SU-DHL-6 (cell line): ENCODE results near the gene OR10K2.

Source experiments
- H2AFZ ChIP-seq: fragments of 200-600 bp; sonication (generic); 2 replicates; pipeline ENCODE4 v1.6.1; 2014; ENCODE audit warnings: low read depth, mild to moderate bottlenecking, moderate library complexity, mixed read lengths, antibody characterized with exemption, low read length; ENCODE audit not compliant: severe bottlenecking
- H3F3A ChIP-seq: fragments of 200-600 bp; shearing (Covaris generic); 2 replicates; pipeline ENCODE4 v1.6.0; 2016; ENCODE audit warnings: antibody characterized with exemption, mild to moderate bottlenecking; ENCODE audit not compliant: insufficient read depth
- H3K27ac ChIP-seq: fragments of 200-600 bp; sonication (generic); 2 replicates; pipeline ENCODE4 v1.5.1; 2016; ENCODE audit warnings: low read depth, mild to moderate bottlenecking, low read length, moderate library complexity, mixed read lengths
- H3K27me3 ChIP-seq: fragments of 200-600 bp; sonication (generic), shearing (Covaris generic); 2 replicates; pipeline ENCODE4 v1.6.0; 2014; ENCODE audit warnings: mild to moderate bottlenecking, low read length
- H3K36me3 ChIP-seq: fragments of 200-600 bp; sonication (generic); 2 replicates; pipeline ENCODE4 v1.6.1; 2014; ENCODE audit warnings: mild to moderate bottlenecking, low read length, mixed read lengths
- H3K4me2 ChIP-seq: fragments of 300-600, 200-600 bp; shearing (Covaris generic), sonication (generic); 2 replicates; pipeline ENCODE4 v1.6.0; 2014; ENCODE audit warnings: low read length, low read depth, mild to moderate bottlenecking; ENCODE audit not compliant: poor library complexity, severe bottlenecking
- H3K4me3 ChIP-seq: fragments of 200-600 bp; sonication (generic); 2 replicates; pipeline ENCODE4 v1.5.1; 2014; ENCODE audit warnings: antibody characterized with exemption, low read length, mild to moderate bottlenecking, mixed read lengths; ENCODE audit not compliant: insufficient read depth, poor library complexity, severe bottlenecking
- H3K79me2 ChIP-seq: fragments of 200-600 bp; sonication (generic); 2 replicates; pipeline ENCODE4 v1.6.1; 2014; ENCODE audit warnings: mild to moderate bottlenecking, low read length, moderate library complexity; ENCODE audit not compliant: insufficient read depth
- H3K9ac ChIP-seq: fragments of 200-600 bp; sonication (generic); 2 replicates; pipeline ENCODE4 v1.7.0; 2014; ENCODE audit warnings: mild to moderate bottlenecking, low read length
- H3K9me2 ChIP-seq: fragments of 200-600 bp; sonication (generic); replicated peaks from 2 replicates; pipeline ENCODE4 v1.6.1; 2014; ENCODE audit warnings: low read length; ENCODE audit not compliant: insufficient read depth
- H3K9me3 ChIP-seq: fragments of 200-600 bp; sonication (generic); 2 replicates; pipeline ENCODE4 v1.6.1; 2014; ENCODE audit warnings: low read length, mixed read lengths; ENCODE audit not compliant: insufficient read depth
- H4K20me1 ChIP-seq: fragments of 200-600 bp; sonication (generic); 2 replicates; pipeline ENCODE4 v1.6.1; 2014; ENCODE audit warnings: low read depth, mild to moderate bottlenecking, antibody characterized with exemption, low read length, moderate library complexity, mixed read lengths
- EZH2phosphoT487 ChIP-seq: fragments of 200-600 bp; sonication (generic), shearing (Covaris generic); conservative IDR thresholded peaks from 2 replicates; pipeline ENCODE4 v1.6.1; 2018; ENCODE audit warnings: mild to moderate bottlenecking, antibody characterized with exemption, low read length, moderate library complexity, mixed read lengths
- TF ChIP-seq, protein P1 (sequence below): fragments of 200-600 bp; sonication (generic); IDR thresholded peaks from one replicate; pipeline ENCODE4 v1.5.1; 2017; ENCODE audit warnings: antibody characterized with exemption, mild to moderate bottlenecking, low read length, moderate library complexity; ENCODE audit not compliant: insufficient read depth, poor library complexity, severe bottlenecking

OR10K2 gene

DNA sequence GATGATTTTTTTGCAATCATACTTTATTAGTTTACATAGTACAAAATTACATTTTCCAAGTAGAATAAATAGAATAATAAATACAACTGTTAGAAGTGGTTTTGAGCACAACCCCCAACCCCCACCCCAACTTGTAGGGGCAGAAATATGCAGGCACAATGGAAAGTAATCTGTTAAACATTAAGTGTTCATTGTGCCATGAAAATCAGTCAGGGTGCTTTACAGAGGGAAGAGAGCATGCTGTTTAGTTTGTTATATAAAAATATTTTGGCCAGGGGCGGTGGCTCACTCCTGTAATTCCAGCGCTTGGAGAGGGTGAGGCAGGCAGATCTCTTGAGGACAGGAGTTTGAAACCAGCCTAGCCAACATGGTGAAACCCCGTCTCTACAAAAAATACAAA lies 29.4 kb downstream of the OR10K2 start:
- Histone ChIP-seq H3K79me2 (no peaks in the 10 kb centered on the region), H3K9me3 (no peaks in the 10 kb centered on the region), H3F3A (no peaks in the 10 kb centered on the region), H3K27ac (no peak overlapping the region), H3K36me3 (no peaks in the 10 kb centered on the region), H3K9me2 (no peaks in the 10 kb centered on the region), H3K27me3 (no peaks in the 10 kb centered on the region), H2AFZ (no peak overlapping the region), H3K9ac (no peak overlapping the region), H3K4me2 (no peak overlapping the region), H4K20me1 (no peaks in the 10 kb centered on the region), H3K4me3 (no peak overlapping the region)
- TF ChIP-seq, protein P1, sequence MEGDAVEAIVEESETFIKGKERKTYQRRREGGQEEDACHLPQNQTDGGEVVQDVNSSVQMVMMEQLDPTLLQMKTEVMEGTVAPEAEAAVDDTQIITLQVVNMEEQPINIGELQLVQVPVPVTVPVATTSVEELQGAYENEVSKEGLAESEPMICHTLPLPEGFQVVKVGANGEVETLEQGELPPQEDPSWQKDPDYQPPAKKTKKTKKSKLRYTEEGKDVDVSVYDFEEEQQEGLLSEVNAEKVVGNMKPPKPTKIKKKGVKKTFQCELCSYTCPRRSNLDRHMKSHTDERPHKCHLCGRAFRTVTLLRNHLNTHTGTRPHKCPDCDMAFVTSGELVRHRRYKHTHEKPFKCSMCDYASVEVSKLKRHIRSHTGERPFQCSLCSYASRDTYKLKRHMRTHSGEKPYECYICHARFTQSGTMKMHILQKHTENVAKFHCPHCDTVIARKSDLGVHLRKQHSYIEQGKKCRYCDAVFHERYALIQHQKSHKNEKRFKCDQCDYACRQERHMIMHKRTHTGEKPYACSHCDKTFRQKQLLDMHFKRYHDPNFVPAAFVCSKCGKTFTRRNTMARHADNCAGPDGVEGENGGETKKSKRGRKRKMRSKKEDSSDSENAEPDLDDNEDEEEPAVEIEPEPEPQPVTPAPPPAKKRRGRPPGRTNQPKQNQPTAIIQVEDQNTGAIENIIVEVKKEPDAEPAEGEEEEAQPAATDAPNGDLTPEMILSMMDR: no peak
- TF ChIP-seq EZH2phosphoT487: no peak

DNA sequence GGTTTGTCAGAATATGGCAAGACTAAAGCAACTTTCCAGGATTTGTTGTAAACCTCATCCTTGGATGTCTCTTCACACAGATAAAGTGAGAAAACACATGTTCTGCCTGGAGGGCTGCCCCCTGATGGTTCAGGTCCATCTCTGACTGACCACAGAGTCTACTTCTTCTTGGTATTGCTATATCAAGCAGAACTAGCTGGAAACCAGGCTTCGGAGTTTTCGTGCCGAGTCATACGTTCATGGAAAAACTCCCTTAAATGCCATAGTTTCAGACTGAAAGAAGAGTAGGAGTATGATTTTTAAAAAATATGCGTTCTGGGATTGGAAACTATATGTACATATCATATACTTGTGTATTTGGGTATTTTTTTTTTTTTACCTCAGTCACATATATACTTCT lies 32.6 kb downstream of the OR10K2 start:
- H3K79me2 ChIP-seq: no peaks in the 10 kb centered on the region

DNA sequence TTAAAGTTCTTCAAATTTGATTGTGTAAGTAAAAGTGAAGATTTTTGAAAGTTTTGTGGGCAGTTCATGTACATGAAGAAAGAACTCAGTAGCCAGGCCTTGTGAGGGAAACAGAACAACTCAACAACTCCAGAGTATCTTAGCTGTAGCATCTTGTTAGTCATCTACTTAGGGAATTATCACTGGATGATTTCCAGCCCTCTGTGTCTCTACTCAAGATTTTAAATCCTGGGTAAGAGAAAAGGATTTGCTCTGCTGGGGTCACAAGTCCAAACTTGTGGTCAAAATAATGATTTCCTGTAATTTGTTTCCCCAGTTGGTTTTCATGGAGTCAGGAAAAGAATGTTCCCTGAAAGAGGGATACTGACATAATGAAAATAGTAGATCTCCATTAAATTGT lies 34.9 kb downstream of the OR10K2 start:
- Histone ChIP-seq H3K9me3 (no peaks in the 10 kb centered on the region), H3K9ac (no peak overlapping the region), H3K79me2 (no peaks in the 10 kb centered on the region), H3F3A (no peaks in the 10 kb centered on the region), H3K27me3 (no peaks in the 10 kb centered on the region), H4K20me1 (no peaks in the 10 kb centered on the region), H3K9me2 (no peaks in the 10 kb centered on the region), H3K4me2 (no peak overlapping the region), H3K36me3 (no peaks in the 10 kb centered on the region), H3K4me3 (no peak overlapping the region), H3K27ac (no peak overlapping the region), H2AFZ (no peak overlapping the region)
- TF ChIP-seq, protein P1: no peak
- TF ChIP-seq EZH2phosphoT487: no peak

More for the DNA sequence above, 32.6 kb downstream of the OR10K2 start:
- H3K4me3 ChIP-seq: no peak overlapping the region
- no peaks in the 10 kb centered on the region for H3K27me3 ChIP-seq
- H3K36me3 ChIP-seq: no peaks in the 10 kb centered on the region
- H3K9me3 ChIP-seq: no peaks in the 10 kb centered on the region
- no peak overlapping the region for H2AFZ ChIP-seq
- no peaks in the 10 kb centered on the region for H3K9me2 ChIP-seq
- H4K20me1 ChIP-seq: no peaks in the 10 kb centered on the region
- TF ChIP-seq, protein P1: no peak
- no peak for TF ChIP-seq EZH2phosphoT487
- no peak overlapping the region for H3K27ac ChIP-seq
- no peak overlapping the region for H3K9ac ChIP-seq
- H3F3A ChIP-seq: no peaks in the 10 kb centered on the region
- H3K4me2 ChIP-seq: no peak overlapping the region

DNA sequence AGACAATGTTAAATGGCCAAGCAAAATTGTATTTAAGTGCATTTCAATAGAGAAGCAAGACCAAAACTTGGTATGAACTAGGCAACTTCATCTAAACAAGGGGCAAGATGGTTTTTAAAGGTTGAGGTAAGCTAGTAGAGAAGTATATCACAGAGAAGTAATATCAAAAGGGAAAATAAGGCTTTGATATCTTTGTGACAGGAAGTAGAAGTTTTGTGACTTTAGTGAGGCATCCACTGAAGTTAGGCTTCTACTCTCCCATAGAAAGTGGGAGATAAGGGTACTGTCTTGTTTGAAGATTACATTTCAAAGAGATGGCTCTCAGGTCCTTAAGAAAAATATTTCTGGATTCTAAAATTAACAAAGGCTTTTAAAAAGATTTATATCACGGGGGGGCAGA lies 35.7 kb downstream of the OR10K2 start:
- Histone ChIP-seq H3K9me3 (no peaks in the 10 kb centered on the region), H3K36me3 (no peaks in the 10 kb centered on the region), H3K4me2 (no peak overlapping the region)

More for the DNA sequence above, 35.7 kb downstream of the OR10K2 start:
- Histone ChIP-seq H3K4me3 (no peak overlapping the region), H3K9me2 (no peaks in the 10 kb centered on the region), H3K79me2 (no peaks in the 10 kb centered on the region), H3F3A (no peaks in the 10 kb centered on the region), H3K27ac (no peak overlapping the region), H3K9ac (no peak overlapping the region), H4K20me1 (no peaks in the 10 kb centered on the region), H2AFZ (no peak overlapping the region), H3K27me3 (no peaks in the 10 kb centered on the region)
- TF ChIP-seq, protein P1: no peak
- TF ChIP-seq EZH2phosphoT487: no peak
